ENCODE results near the gene MBNL3. TPM values are rescaled to one million over a fixed set of nuclear protein-coding genes. Genes with fewer than 3 reads are reported as not detected.

Gene MBNL3
- total RNA-seq, 6 donors from 2014 or later: 4.1 to 23.3 (median 17.4) TPM

GRCh38 chrX:132412208-132412607, 76.6 kb downstream of the MBNL3 start:
- DNase-seq (no peak), ATAC-seq (ENCODE audit: low FRiP score in 2 of 2) (no peak)
- H3K27me3 ChIP-seq: no peaks in the 10 kb centered on the region
- WGBS, 2 donors: 68 to 92% methylated on average over 7 of the region's 7 CpGs
- TF ChIP-seq CTCF (IDR thresholded peaks at IDR 0.05): no peak
- no peak for TF ChIP-seq POLR2AphosphoS5 (IDR thresholded peaks at IDR 0.05)
- no peak for TF ChIP-seq EP300 (IDR thresholded peaks at IDR 0.05)
- no peak for TF ChIP-seq POLR2A (IDR thresholded peaks at IDR 0.05)
- H3K4me1 ChIP-seq: no peaks in the 10 kb centered on the region
- H3K27ac ChIP-seq: no peak overlapping the region
- no peak overlapping the region for H3K4me3 ChIP-seq
- H3K9me3 ChIP-seq: no peaks in the 10 kb centered on the region
- no peaks in the 10 kb centered on the region for H3K36me3 ChIP-seq

GRCh38 chrX:132411310-132411977, 77.4 kb downstream of the MBNL3 start:
- WGBS, 2 donors: 74 to 77% methylated on average over 8 of the region's 8 CpGs
- no peaks in the 10 kb centered on the region for H3K36me3 ChIP-seq
- DNase-seq: no peak
- no peaks in the 10 kb centered on the region for H3K4me1 ChIP-seq
- no peak overlapping the region for H3K27ac ChIP-seq
- H3K9me3 ChIP-seq: no peaks in the 10 kb centered on the region
- no peaks in the 10 kb centered on the region for H3K27me3 ChIP-seq
- TF ChIP-seq POLR2AphosphoS5 (IDR thresholded peaks at IDR 0.05) (no peak), CTCF (IDR thresholded peaks at IDR 0.05) (no peak), EP300 (IDR thresholded peaks at IDR 0.05) (no peak), POLR2A (IDR thresholded peaks at IDR 0.05) (no peak)
- no peak for ATAC-seq (ENCODE audit: low FRiP score in 2 of 2)
- H3K4me3 ChIP-seq: no peak overlapping the region

- Histone ChIP-seq H3K27me3 (no peaks in the 10 kb centered on the region), H3K9me3 (no peaks in the 10 kb centered on the region), H3K27ac (no peak overlapping the region), H3K36me3 (no peaks in the 10 kb centered on the region), H3K4me3 (no peak overlapping the region), H3K4me1 (no peaks in the 10 kb centered on the region)
- TF ChIP-seq POLR2A (IDR thresholded peaks at IDR 0.05) (no peak), CTCF (IDR thresholded peaks at IDR 0.05) (no peak), EP300 (IDR thresholded peaks at IDR 0.05) (no peak), POLR2AphosphoS5 (IDR thresholded peaks at IDR 0.05) (no peak)
- ATAC-seq (ENCODE audit: low FRiP score in 2 of 2) (no peak), DNase-seq (no peak)
- WGBS, 2 donors: 71 to 79% methylated on average over 5 of the region's 5 CpGs
These were observed 78.9 kb downstream of the MBNL3 start for GRCh38 chrX:132409780-132410556.

- no peaks in the 10 kb centered on the region for H3K4me1 ChIP-seq
- H3K36me3 ChIP-seq: no peaks in the 10 kb centered on the region
- H3K9me3 ChIP-seq: no peaks in the 10 kb centered on the region
- H3K27me3 ChIP-seq: no peaks in the 10 kb centered on the region
- no peak for TF ChIP-seq CTCF (IDR thresholded peaks at IDR 0.05)
- no peak for TF ChIP-seq POLR2AphosphoS5 (IDR thresholded peaks at IDR 0.05)
- TF ChIP-seq POLR2A (IDR thresholded peaks at IDR 0.05): no peak
- no peak for TF ChIP-seq EP300 (IDR thresholded peaks at IDR 0.05)
- no peak overlapping the region for H3K4me3 ChIP-seq
- ATAC-seq (ENCODE audit: low FRiP score in 2 of 2) (no peak), DNase-seq (no peak)
- H3K27ac ChIP-seq: no peak overlapping the region
- 93 to 100% methylated on average over 1 of the region's 1 CpG for WGBS, 2 donors
These were observed 81.1 kb downstream of the MBNL3 start for GRCh38 chrX:132407691-132408090.
